Activated T-helper 1 cell treated with Interleukin-2 at 50 U/mL for 16 hours (primary cell): ENCODE results near the gene S100A8.

Experiments used
- DNase-seq: peaks from one replicate; pipeline ENCODE4 v3.0.0-alpha.2; 2020; ENCODE audit warnings: low read depth

S100A8 gene

DNA sequence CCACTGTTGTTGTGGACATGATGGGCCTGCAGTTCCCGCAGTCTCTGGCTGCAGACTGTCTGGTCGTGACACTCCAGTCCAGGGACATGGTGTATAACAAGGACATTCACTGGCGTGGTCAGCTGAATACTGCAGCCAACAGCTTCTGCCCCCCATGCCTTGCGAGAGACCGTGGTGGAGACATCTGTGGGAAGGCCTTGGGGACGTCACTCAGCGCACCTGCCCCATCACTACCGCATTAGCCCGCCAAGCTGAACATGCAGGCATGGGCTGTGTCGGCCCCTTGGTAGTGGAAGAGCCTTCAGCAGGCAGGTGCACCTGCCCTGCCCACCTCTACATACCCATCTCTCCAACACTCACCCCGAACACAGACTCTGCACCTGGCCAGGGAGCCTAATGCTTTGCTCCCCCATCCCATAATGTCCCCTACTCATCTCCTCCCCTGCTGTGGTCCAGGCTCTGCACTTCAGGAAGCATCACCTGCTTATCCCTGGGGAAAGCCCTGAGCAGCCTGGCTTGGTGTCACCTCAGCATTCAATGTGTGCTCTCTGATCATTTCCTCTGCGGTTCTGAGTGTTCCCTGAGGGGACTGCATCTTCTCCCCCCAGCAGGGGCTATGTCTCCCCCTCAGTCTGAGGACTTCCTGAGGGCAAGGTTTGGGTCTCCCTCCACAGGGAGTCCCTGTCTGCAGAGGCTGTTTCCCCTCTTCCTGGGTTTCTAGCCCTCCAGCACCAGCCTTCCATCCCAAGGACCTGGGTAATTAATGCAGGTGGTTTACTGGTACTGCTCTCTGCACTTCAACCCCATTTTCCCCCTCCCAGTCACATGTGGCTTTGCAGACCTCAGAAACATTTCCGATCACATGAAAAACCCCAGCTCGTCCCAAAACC, 45.4 kb downstream of the S100A8 start:
- DNase-seq = no peak

DNA sequence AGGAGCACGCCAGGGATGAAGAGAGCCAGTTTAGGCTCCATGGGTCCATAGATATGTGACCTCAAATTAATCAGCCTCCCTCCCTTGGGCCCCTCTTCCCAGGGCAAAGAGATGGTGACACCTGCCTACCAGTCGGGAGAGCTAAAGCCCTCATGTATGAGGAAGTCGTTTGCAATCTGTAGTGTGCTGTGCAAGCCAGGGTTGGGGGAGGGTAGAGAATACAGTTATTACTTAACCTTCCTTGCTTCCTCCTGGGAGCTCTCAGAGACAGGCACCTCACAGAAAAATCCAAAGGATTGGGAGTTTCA, 46.2 kb downstream of the S100A8 start:
- DNase-seq = no peak

DNA sequence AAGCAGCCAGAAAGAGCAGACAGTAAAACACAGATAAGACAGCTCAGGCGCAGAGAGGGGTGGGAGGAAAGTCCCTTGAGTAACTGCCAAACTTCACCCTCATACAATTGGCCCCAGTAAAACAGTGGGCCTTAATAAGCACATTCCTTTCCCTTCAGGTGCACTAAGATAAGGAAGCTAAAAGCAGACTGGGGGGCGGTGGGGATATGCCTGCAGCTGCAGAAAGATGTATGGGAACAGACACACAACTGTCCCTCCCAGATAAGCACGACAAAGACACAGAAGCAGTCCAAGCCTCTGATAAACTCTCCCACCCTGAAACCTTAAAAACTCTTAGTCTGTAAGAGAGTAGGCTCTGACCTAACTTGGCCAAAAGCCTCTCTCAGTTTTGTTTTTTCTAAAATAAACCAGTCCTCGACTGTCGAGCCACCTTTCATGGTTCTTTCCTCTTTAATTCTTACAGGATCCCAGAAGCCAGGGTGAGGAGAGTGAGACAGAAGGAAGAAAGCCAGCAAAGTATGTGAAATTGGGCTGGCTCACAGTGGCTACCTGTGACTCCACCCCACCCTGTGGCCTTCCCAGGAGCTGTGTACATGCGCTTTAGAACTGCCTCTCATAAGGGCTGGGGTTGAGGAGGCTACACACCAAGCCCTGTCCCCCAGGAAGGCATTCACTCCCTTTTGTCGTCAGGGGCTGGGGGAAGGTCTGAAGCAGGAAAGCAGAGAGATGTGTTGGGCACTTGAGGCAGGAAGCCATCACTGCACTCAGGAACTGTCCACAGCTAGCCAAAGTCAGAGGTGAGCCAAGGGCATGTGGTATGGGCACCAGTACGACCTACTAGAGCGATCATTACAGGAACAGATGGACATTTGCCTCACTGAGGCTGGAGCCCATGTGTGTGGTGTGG, 46.8 kb downstream of the S100A8 start:
- DNase-seq = no peak

DNA sequence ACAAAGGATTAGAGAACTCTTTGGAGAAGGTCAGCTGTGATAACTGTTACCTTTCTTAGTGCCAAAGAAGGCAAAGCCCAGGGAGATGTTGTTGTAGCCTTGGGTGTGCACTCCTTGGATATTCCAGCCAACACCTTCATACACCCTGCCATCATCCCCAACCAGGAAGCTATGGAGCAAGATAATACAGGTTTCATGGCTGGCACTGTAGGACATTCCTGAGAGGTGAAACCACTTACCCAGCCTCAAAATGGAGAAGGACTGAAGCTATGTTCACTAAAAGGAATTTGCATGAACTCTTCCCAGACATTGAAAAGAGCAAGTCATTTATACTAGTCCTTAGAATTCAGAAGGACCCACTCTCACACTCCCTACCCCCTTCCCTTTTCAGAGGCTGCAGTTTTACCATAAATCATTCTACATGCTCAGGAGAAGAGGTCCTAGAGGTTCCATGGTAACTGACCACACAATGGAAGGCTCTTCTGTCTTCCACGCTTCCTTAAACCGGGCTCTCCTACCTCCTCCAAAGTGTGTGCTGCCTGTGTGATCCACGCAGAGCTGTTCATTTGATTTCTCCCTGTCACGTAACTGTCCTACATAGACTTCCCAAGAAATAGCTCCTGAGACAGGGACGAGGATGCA, 47.7 kb downstream of the S100A8 start:
- no peak for DNase-seq

DNA sequence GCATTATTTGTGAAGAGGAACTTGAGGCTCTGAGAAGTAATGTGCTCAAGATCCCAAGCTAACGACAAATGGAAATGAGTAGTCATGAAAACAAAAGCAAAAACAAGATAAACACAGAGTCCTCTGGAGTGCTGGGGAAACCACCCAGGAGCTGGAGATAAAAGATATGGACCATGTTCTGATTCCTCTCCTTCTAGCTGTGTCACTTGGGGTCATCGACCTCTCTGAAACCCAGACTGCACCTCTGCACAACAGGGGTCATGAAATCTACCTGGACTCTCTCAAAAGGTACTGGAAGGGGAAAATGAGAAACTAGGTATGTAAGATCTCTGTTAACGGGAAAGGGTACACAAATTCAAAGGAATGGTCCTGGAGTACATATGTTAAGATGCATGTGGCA, 48.7 kb downstream of the S100A8 start:
- no peak for DNase-seq

DNA sequence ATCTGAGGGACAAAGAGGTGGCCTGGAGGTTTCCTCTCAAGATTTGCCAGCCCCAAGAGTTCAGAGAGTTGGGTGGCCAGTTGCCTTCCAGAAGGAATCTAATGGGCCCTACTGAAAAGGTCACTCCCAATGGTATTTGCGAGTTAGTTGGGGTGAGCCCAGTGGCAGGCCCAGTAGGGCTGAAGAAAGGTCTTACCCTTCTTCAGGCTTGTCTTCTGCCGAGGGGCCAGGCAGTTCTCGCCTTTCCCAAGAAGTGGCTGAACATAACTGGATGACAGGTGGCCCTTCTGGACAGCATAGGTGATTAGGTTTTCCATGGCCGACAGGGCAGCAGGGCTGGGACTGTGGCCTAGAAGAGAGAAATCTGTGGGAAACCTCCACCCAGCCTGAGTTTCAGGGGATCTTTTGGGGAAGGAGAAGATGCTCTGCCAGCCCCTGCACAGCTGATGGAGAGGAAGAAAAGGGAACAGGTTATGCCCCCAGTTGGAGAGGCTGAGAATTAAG, 49.4 kb downstream of the S100A8 start:
- no peak for DNase-seq

DNA sequence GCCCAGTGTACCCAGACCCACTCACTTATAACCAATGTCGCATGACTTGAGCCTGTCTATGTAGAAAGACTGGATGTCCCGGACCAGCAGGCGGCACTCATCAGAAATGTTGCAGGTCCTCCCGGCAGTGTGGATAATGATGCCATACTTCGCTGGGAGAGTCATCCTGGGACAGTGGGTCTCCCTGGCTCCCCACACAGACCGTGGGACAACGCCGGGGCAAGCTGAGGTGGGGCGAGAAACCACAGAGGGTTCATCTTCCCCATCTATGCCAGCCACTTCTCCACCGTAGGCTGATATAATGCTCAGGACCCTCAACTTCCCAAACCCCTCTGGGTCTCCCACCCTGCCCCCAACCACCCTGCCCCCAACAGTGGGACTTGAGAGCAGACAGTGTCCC, 50.5 kb downstream of the S100A8 start:
- no peak for DNase-seq
